Measurements from ENCODE around the gene RAI14.
"Not testable (repeated sequence)": the region's sequence is repeated elsewhere in the genome, so short reads cannot be mapped to it uniquely, and the experiment has no call there.

RAI14 gene

DNA sequence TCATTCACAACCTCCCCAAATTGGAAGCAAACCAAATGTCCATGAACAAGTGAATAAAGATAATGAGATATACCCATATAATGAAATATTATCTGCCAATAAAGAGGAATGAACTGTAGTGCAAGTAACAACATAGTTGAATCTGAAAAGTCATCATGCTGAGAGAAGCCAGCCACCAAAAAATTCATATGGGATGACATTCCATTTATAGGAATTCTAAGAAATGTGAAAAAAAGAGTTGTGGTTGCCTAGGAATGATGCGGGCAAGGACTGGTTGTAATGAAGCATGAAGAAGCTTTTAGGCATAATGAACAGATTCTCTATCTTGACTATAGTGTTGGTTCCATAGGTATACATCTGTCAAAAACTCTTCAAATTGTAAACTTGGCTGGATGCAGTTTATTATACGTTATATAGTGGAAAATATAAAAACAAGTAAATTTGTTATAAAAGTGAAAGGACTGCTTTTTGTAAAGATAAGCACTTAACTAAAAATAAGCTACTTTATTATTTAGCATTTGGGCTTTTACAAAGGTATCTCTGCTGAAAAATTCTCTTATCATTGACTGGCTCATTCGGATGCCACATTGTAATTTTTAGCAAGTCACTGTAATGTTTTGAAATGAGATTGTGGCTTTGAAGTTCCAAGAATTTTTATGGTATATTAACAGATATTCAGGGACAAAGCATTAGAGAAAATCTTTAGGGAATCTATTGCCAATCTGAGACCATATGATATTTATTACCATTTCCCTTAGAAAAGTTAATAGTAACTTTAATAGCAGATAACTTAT, 161.6 kb downstream of the RAI14 start:
- no peak overlapping the region for H3K27ac ChIP-seq
- TF ChIP-seq, protein P1, sequence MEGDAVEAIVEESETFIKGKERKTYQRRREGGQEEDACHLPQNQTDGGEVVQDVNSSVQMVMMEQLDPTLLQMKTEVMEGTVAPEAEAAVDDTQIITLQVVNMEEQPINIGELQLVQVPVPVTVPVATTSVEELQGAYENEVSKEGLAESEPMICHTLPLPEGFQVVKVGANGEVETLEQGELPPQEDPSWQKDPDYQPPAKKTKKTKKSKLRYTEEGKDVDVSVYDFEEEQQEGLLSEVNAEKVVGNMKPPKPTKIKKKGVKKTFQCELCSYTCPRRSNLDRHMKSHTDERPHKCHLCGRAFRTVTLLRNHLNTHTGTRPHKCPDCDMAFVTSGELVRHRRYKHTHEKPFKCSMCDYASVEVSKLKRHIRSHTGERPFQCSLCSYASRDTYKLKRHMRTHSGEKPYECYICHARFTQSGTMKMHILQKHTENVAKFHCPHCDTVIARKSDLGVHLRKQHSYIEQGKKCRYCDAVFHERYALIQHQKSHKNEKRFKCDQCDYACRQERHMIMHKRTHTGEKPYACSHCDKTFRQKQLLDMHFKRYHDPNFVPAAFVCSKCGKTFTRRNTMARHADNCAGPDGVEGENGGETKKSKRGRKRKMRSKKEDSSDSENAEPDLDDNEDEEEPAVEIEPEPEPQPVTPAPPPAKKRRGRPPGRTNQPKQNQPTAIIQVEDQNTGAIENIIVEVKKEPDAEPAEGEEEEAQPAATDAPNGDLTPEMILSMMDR (IDR thresholded peaks at IDR 0.05): no peak
- TF ChIP-seq ZFX (IDR thresholded peaks at IDR 0.05; ENCODE audit: borderline replicate concordance): no peak

DNA sequence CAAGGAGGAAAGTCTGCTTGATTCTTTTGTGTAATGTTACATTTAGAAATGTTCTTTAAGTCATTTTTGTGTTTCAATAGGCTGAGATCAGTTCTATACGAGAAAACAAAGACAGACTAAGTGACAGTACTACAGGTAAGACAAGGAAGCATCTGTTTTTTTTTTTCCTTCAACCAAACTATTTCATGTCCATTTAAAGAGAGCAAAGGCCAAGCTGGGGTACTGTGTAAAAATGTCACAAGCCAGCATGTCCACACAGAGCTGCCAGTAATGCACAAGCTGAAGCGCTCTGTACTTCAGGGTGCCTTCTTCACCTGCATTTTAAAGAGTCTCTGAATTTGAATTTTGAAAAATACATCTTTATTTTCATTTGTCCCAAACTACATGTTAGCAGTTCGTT, 162.6 kb downstream of the RAI14 start:
- TF ChIP-seq, protein P1 (IDR thresholded peaks at IDR 0.05): no peak
- no peak for TF ChIP-seq ZFX (IDR thresholded peaks at IDR 0.05; ENCODE audit: borderline replicate concordance)

DNA sequence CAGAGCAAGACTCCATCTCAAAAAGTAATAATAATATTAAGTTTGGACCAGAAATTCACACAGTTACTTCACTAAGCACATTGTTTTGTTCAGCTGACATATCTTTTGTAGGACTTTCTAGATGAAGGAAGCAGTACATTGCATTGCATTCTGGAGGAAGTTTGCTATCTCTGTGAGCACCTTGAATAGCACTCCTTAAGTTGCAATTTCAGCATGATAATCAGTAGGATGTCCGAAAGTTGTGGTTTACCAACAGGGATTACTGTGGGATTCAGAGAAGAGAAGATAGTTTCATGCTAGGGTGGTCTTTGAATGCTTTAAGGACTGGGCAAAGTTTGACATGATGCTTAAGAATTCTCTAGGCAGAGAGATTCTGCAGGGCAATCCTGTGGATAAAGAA, 164.5 kb downstream of the RAI14 start:
- TF ChIP-seq, protein P1 (IDR thresholded peaks at IDR 0.05): no peak
- TF ChIP-seq ZFX (IDR thresholded peaks at IDR 0.05; ENCODE audit: borderline replicate concordance): no peak

More for the DNA sequence above, 162.6 kb downstream of the RAI14 start:
- H3K27ac ChIP-seq: no peak overlapping the region

DNA sequence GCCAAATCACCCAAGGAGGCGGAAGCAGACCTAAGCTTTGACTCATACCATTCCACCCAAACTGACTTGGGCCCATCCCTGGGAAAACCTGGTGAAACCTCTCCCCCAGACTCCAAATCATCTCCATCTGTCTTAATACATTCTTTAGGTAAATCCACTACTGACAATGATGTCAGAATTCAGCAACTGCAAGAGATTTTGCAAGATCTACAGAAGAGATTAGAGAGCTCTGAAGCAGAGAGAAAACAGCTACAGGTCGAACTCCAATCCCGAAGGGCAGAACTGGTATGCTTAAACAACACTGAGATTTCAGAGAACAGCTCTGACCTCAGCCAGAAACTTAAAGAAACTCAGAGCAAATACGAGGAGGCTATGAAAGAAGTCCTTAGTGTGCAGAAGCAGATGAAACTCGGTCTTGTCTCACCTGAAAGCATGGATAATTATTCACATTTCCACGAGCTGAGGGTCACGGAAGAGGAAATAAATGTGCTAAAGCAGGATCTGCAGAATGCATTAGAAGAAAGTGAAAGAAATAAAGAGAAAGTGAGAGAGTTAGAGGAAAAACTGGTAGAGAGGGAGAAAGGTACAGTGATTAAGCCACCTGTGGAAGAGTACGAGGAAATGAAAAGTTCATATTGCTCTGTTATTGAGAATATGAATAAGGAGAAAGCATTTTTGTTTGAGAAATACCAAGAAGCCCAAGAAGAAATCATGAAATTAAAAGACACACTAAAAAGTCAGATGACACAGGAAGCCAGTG, 167.0 kb downstream of the RAI14 start:
- TF ChIP-seq ZFX (IDR thresholded peaks at IDR 0.05; ENCODE audit: borderline replicate concordance): no peak
- TF ChIP-seq, protein P1 (IDR thresholded peaks at IDR 0.05): no peak
- H3K27ac ChIP-seq: no peak overlapping the region

More for the DNA sequence above, 164.5 kb downstream of the RAI14 start:
- no peak overlapping the region for H3K27ac ChIP-seq

DNA sequence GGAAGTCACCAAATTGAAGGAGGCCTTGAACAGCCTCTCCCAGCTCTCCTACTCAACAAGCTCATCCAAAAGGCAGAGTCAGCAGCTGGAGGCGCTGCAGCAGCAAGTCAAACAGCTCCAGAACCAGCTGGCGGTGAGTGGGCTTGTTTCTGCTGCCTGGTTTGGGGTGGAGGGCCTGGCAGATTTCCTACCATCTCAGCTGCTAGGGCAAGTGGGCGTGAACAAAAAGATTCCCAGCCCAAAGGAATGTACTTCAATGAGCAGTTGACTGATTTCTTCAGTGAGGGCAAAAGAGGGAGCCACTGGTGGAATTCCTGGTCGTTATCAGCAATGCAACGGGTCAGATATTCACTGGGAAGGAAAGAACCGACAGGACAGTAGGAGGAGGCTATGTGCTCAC, 170.2 kb downstream of the RAI14 start:
- H3K27ac ChIP-seq: no peak overlapping the region
- no peak for TF ChIP-seq ZFX (IDR thresholded peaks at IDR 0.05; ENCODE audit: borderline replicate concordance)
- TF ChIP-seq, protein P1 (IDR thresholded peaks at IDR 0.05): no peak

DNA sequence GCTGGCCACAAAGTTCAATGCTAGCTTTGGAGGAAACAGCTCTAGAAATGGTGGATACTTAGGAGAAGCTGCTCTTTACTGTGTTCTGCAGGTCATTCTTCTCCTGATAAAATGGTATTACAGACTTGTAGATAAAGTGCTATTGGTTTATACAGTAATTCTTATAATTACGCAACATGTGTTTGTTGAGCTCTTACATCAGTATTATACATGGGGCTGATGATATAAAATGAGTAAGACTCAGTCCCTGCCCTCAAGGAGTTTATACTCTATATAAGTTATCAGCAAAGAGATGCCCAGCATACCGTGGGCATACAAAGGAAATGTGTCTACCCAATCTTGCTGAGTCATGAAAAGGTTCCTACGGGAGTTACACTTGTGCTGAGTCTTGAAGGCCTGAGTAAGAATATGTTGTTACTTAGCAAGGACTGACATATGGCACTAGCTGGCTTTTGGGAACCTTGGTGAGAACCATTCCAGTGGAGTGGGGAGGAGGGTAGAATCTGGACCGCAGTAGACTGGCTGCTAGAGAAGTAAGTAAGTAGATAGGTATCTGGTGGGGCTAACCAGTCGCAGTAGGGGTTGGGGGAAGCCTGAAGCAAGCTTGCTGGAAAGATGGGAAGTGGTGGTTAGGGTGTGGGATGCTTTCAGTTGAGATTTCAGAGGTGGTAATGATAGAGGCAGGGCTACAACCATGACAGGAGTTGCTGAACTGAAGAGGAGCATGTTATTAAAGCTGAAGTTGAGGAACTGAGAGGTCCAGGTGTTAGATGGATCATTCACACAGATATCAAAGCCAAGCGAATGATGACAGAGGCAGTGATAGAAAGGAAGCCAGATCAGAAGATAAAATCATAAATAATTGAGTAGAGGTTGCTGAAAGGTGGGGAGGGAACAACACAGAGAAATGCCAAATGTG, 171.7 kb downstream of the RAI14 start:
- no peak overlapping the region for H3K27ac ChIP-seq
- no peak for TF ChIP-seq ZFX (IDR thresholded peaks at IDR 0.05; ENCODE audit: borderline replicate concordance)
- TF ChIP-seq, protein P1 (IDR thresholded peaks at IDR 0.05): no peak

DNA sequence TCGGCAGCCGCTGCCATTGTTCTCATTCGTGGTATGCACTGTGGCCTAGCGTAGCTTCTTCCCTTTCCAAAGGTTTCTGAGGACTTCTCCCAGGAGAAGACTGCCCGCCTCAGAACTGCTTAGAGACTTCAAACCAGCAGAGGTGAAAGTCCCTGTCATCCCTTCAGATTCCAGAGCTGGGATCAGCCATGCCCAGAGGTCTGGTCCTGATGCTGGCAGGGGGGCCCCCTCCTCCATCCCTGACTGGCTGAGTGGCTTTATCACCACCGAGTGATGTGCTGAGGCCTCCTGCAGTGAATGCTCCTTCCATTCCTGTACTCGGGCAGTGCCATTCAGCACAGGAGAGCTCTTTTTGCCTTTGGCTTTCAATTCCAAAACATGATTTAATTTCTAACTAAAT, 174.7 kb downstream of the RAI14 start:
- not testable (repeated sequence) for H3K27ac ChIP-seq
